Progenitor cell of endocrine pancreas (in vitro differentiated cells): ENCODE measurements around the gene VCAN. TPM values are rescaled to one million over a fixed set of nuclear protein-coding genes. Genes with fewer than 3 reads are reported as not detected.

ENCODE experiments used
- DNase-seq: peaks from one replicate; pipeline ENCODE4 v3.0.0; 2021; ENCODE audit warnings: low spot score; ENCODE audit not compliant: unreplicated experiment
- H3K27ac Mint-ChIP-seq: 2 replicates; pipeline ENCODE4 v1.8.0; 2021; ENCODE audit warnings: mild to moderate bottlenecking, moderate library complexity, mixed read lengths
- H3K27me3 Mint-ChIP-seq: 2 replicates; pipeline ENCODE4 v1.8.0; 2021; ENCODE audit warnings: mixed read lengths
- H3K36me3 Mint-ChIP-seq: 2 replicates; pipeline ENCODE4 v1.8.0; 2022; ENCODE audit warnings: mixed read lengths; ENCODE audit not compliant: insufficient read depth
- H3K4me1 Mint-ChIP-seq: 2 replicates; pipeline ENCODE4 v1.8.0; 2021; ENCODE audit warnings: low read depth, mixed read lengths
- H3K4me3 Mint-ChIP-seq: 2 replicates; pipeline ENCODE4 v1.8.0; 2021; ENCODE audit warnings: low read depth, mild to moderate bottlenecking, moderate library complexity, mixed read lengths
- H3K9me3 Mint-ChIP-seq: 2 replicates; pipeline ENCODE4 v1.8.0; 2021; ENCODE audit warnings: low read depth, mixed read lengths
- total RNA-seq: library from RNA; stranded (reverse); gene quantifications from 2 replicates; pipeline ENCODE4 v1.2.1, GENCODE V29; 2021
- TF ChIP-seq, protein P1 (sequence below): fragments of 200-600 bp; sonication (generic); IDR thresholded peaks from one replicate; pipeline ENCODE4 v1.5.0; 2021; ENCODE audit warnings: antibody characterized with exemption, mild to moderate bottlenecking; ENCODE audit not compliant: unreplicated experiment

VCAN gene
- total RNA-seq, 1 donor from 2014 or later, result 673 TPM

DNA sequence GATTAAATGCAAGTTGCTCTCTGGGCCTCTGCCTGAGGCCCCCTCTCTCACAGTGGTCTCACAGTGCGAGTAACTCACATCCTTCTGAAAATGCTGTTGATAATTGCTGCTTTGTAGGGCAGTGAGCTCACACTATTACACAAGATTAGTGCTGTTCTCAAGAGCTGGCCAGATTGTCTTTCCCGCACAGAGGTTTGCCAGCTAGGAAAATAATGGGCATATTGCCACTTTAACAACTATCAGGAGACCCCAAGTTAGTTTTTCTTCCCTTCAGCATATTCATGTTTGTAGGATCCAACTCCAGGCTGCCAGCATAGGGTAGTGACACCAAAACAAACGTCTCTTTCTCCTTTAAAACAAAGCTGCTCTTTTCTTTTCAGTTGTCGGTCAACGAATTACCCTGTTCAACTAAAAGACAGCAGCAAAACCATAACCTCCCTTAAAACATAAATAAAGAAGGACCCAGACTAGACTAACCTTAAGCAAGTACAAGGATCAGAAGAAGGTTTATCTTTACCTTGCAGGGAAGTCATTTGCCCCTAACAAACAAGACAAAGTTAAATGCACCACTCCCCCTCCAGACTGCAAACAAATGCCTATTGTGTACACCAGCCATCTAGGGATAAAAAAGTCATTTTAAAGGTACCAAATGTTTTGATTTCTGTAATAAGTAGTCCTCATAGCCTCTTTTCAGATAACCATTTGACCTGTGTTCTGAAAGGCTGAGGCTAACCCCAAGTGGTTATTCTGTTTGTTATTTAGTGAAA, 91.4 kb downstream of the VCAN start:
- Mint-ChIP-seq H3K4me3 (no peak overlapping the region), H3K4me1 (peaks cover 61% of the 10 kb centered on the region), H3K27me3 (peaks cover 13% of the 10 kb centered on the region), H3K9me3 (no peaks in the 10 kb centered on the region), H3K36me3 (peaks cover 39% of the 10 kb centered on the region), H3K27ac (peak overlapping the region; percentile 84)
- TF ChIP-seq, protein P1, sequence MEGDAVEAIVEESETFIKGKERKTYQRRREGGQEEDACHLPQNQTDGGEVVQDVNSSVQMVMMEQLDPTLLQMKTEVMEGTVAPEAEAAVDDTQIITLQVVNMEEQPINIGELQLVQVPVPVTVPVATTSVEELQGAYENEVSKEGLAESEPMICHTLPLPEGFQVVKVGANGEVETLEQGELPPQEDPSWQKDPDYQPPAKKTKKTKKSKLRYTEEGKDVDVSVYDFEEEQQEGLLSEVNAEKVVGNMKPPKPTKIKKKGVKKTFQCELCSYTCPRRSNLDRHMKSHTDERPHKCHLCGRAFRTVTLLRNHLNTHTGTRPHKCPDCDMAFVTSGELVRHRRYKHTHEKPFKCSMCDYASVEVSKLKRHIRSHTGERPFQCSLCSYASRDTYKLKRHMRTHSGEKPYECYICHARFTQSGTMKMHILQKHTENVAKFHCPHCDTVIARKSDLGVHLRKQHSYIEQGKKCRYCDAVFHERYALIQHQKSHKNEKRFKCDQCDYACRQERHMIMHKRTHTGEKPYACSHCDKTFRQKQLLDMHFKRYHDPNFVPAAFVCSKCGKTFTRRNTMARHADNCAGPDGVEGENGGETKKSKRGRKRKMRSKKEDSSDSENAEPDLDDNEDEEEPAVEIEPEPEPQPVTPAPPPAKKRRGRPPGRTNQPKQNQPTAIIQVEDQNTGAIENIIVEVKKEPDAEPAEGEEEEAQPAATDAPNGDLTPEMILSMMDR, result no peak
- no peak for DNase-seq

DNA sequence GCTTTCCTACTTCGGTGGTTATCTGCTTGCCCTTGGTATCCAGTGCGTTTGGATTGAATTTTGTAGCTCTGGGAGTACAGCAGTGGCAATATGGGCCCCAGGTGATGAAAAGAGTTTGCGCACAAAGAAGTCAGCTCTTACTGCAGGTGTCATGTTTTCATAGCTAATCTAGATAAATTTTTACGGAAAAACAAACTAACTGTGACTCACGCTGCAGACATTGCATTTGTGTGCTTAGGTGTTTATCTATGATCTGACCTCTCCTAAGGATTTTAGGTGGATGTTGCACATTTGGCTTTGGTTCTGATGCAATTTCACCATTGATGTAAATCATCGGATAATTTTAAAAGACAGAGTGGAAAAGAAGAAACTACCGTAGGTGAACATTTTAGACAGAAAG, 92.1 kb downstream of the VCAN start:
- Mint-ChIP-seq H3K4me1 (peaks cover 59% of the 10 kb centered on the region), H3K27me3 (peaks cover 13% of the 10 kb centered on the region), H3K36me3 (peaks cover 44% of the 10 kb centered on the region), H3K4me3 (no peak overlapping the region), H3K9me3 (no peaks in the 10 kb centered on the region), H3K27ac (peak overlapping the region; percentile 86)
- DNase-seq, result no peak
- TF ChIP-seq, protein P1, result no peak

DNA sequence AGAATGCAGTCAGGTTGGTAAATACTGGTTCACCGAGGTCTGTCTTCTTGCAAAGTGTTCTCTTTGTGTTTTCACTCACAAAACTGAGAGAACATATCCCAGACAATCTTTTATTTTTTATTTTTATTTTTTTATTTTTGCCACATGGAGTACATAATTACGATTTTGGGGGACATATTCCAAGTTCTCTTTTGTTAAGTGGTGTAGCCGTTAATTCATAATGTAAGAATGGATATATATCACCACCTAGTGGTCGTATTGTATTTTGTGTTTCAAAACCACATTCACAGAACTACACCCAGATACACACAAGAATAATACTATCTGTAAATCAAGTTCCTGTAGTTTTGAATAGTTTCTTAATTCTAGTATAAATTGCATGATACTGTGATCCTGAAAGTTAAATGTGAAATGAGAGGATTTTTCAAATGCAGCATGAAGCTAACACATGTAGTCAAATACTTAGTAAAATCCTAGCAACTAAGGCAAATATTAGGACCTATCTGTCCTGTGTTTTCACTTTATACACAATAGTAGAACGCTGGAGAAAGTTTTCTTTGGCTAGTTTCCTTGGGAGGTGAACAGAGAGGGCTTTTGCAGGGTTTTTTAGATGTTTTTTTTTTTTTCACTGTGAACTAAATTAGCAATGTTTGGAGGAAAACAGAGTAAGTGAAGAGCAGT, 92.7 kb downstream of the VCAN start:
- TF ChIP-seq, protein P1, result peak; percentile 78
- peaks cover 45% of the 10 kb centered on the region for H3K36me3 Mint-ChIP-seq
- H3K4me3 Mint-ChIP-seq, result no peak overlapping the region
- H3K4me1 Mint-ChIP-seq, result peaks cover 55% of the 10 kb centered on the region
- no peak for DNase-seq
- H3K9me3 Mint-ChIP-seq, result no peaks in the 10 kb centered on the region
- peaks cover 13% of the 10 kb centered on the region for H3K27me3 Mint-ChIP-seq
- peak overlapping the region; percentile 86 for H3K27ac Mint-ChIP-seq

DNA sequence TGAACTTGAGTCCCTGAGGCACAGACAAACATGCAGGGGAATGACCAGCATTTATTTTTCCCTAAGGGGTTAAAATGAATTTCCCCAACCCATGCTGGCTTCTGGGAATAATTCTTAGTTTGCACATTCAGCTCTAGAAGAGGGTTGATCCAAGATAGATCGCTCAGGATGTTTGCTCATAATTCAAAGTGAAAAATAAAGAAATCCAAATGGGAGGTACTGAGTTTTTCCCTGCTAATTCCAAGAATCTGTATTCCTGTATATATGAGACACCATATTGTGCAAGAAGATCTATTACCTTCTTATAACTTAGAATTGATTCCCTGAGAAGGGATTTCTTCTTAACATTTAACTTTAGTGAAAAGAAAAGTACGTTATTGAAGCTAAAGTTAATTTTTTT, 96.2 kb downstream of the VCAN start:
- H3K4me1 Mint-ChIP-seq, result peaks cover 31% of the 10 kb centered on the region
- peaks cover 54% of the 10 kb centered on the region for H3K36me3 Mint-ChIP-seq
- H3K27me3 Mint-ChIP-seq, result no peaks in the 10 kb centered on the region
- DNase-seq, result no peak
- TF ChIP-seq, protein P1, result no peak
- H3K9me3 Mint-ChIP-seq, result no peaks in the 10 kb centered on the region
- H3K4me3 Mint-ChIP-seq, result no peak overlapping the region
- H3K27ac Mint-ChIP-seq, result no peak overlapping the region

DNA sequence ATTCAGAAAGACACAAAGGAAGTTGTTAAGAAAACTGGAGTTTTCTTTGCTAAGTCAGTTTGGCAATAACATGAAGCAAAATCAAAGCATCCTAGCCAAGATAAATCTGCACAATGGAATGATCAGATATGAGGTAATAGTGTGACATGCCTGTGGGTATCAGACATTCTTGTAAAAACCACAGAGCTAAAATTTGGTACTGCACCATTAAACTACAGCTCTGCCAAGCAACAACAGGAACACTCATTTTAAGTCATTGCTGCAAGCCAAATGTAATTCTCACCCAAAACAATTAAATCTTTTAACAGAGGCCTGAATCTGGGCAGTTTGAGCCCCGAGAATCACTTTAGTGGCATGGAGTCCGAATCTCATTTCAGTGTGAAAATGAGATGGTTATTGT, 96.6 kb downstream of the VCAN start:
- H3K27ac Mint-ChIP-seq, result no peak overlapping the region
- TF ChIP-seq, protein P1, result no peak
- no peak for DNase-seq
- peaks cover 27% of the 10 kb centered on the region for H3K4me1 Mint-ChIP-seq
- H3K27me3 Mint-ChIP-seq, result no peaks in the 10 kb centered on the region
- peaks cover 55% of the 10 kb centered on the region for H3K36me3 Mint-ChIP-seq
- H3K4me3 Mint-ChIP-seq, result no peak overlapping the region
- H3K9me3 Mint-ChIP-seq, result no peaks in the 10 kb centered on the region
